Superior temporal gyrus (tissue), 1 donor: Measurements from ENCODE around the gene AFDN.
A peak's percentile ranks its signal among the peaks of the same experiment; 100 is the strongest.
"Not testable (repeated sequence)": the region's sequence is repeated elsewhere in the genome, so short reads cannot be mapped to it uniquely, and the experiment has no call there.

Source experiments
- DNase-seq: peaks from one replicate; pipeline ENCODE4 v3.0.0-alpha.2; 2016; ENCODE audit errors: extremely low spot score

AFDN gene

GRCh38 chr6:168000198-168001028 lies 173.7 kb downstream of the AFDN start:
- no peak for DNase-seq

GRCh38 chr6:168001029-168001332 lies 174.3 kb downstream of the AFDN start:
- no peak for DNase-seq

DNA sequence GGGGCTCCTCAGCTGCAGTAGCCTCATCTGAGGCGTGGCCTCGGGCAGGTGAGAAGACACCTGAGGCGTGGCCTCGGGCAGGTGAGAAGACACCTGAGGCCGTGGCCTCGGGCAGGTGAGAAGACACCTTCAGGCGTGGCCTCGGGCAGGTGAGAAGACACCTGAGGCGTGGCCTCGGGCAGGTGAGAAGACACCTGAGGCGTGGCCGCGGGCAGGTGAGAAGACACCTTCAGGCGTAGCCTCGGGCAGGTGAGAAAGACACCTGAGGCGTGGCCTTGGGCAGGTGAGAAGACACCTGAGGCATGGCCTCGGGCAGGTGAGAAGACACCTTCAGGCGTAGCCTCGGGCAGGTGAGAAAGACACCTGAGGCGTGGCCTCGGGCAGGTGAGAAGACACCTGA lies 174.8 kb downstream of the AFDN start:
- DNase-seq: not testable (repeated sequence)

DNA sequence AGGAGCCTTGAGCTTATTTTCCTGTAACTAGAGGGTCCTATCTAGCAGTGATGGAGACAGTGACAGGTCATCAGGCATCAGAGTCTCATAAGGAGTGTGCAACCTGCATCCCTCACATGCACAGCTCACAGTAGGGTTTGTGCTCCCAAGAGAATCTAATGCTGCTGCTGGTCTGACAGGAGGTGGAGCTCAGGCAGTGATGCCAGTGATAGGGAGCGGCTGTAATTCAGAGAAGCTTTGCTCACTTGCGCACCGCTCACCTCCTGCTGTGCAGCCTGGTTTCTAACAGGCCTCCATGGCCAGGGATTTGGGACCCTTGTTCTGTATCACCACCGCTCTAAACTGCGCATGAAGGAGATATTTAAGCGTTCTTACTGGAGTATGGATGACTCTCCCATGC lies 176.1 kb downstream of the AFDN start:
- DNase-seq: no peak

- no peak for DNase-seq
Measured at GRCh38 chr6:168004023-168004422, 177.3 kb downstream of the AFDN start.

DNA sequence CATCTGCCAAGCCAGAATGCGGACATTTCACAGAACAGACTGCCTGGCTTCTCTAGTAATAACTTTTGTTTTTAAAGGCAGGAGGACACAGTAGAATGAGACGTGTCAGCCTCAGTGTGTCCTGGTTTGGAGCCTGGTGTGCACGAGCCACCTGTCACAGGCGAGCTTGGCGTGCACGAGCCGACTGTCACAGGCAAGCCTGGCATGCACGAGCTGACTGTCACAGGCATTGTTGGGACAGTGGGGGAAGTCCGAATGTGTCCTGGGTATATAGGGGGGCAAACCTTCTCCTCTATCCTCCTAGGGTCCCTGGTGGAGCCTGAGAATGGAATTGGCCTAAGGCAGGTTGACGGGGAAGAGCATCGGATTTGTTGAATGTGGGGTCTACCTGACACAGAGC lies 178.2 kb downstream of the AFDN start:
- no peak for DNase-seq

GRCh38 chr6:168005796-168006195 lies 179.1 kb downstream of the AFDN start:
- no peak for DNase-seq

DNA sequence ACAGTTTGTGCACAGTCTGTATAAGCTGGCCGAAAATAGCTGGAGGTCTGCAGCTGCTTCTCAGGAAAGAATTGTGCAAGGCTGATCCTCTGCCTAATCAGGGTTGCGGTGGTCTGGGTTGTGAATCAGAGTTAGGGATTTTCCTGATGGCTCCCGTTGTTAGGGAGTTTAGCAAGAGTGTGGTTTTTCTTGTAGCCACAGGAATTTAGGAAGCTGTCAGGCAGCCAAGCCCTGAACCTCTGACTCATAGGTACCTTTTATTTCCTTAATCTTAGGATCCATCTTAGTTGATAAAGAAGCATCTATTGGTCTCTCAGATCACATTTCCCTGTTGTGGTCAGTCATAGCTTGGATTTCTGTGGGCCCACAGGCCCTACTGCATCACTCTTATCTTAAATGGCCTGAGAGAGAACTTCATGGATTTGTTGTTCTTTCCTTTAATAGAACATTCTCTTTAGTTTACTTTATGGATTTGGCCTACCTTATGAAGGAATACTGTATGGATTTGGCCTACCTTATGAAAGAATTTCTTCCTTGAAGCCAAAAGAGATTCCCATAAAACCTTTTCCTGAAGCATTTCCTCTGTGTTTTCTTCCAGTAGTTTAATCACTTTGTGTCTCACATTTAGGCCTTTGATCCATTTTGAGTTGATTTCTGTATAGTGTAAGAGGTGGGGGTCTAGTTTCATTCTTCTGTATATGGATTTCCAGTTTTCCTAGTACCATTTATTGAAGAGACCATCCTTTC lies 181.1 kb downstream of the AFDN start:
- no peak for DNase-seq

GRCh38 chr6:168009331-168009730 lies 182.6 kb downstream of the AFDN start:
- no peak for DNase-seq

GRCh38 chr6:168011291-168011690 lies 184.6 kb downstream of the AFDN start:
- DNase-seq: no peak

- DNase-seq: no peak
Measured at GRCh38 chr6:168012431-168013249, 185.9 kb downstream of the AFDN start.

DNA sequence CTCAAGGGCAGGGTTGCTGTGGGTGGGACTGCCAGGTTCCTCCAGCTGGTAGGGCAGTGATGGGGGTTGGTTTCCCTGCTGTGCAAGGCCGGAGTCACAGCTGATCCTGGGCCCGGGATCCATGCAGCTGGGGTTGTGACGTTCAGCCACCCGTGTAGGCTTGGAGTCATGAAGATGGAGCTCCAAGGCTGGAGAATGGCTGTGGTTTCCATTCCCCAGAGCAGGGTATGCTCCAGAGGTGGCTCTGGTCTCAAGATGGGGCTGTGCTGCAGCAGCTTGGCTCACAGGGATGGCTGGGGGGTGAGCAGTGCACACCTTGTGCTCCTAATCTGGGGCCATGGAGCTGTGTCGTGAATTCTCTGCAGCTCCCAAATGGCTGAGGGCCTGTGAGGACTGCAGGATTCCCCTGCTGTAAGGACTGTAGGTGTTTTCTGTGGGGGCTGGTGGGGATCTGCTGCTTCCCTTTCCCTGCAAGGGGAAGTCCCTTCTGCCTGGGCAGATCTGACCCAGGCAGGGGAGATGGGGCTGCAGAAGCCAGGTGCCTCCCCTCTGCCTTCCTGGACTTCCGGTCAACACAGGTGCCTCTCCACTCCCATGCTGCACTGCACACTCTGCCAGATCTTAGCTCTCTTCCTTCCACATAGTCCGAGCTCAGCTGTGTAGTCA lies 186.7 kb downstream of the AFDN start:
- no peak for DNase-seq

- DNase-seq: no peak
Measured at GRCh38 chr6:168014428-168014827, 187.7 kb downstream of the AFDN start.

DNA sequence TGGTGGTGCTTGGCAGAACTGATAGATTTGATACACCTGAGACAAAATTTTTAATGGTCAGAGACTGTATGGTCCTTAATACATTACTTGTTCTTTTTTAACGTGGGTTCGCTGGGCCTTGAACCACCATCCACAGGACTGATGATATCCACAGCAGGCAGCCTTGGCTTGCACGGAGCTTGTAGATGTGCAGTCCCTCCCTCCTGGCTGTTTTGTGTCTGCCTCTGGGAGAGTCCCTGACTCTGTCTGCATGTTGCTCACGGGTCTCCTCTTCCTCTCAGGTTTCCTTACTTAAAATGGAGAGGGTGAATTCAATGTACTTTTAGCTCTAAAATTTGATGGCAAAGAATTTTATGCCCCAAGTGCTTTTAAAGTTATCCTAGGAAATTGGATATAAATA lies 188.3 kb downstream of the AFDN start:
- no peak for DNase-seq

GRCh38 chr6:168015482-168016175 lies 188.9 kb downstream of the AFDN start:
- no peak for DNase-seq

DNA sequence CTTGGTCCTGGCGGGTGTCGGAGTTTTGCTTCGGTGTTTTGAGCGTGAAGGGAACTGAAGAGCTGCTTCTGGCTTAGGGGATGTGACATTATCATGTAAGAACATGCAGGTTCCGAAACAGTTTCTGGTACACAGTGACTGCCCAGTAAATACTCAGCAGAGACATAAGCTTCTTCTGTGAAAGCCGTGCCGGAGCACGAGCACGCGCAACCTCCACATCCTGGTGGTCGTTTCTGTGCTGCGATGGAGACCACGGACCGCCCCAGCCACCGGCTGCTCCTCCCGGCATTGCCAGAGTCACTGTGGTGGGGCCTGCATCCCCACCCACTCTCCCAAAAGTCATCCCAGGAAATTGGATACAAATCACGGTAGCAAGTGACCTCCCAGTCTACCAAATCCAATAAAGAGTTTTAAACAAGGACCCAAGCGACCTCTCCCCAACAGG lies 189.5 kb downstream of the AFDN start:
- DNase-seq: no peak

DNA sequence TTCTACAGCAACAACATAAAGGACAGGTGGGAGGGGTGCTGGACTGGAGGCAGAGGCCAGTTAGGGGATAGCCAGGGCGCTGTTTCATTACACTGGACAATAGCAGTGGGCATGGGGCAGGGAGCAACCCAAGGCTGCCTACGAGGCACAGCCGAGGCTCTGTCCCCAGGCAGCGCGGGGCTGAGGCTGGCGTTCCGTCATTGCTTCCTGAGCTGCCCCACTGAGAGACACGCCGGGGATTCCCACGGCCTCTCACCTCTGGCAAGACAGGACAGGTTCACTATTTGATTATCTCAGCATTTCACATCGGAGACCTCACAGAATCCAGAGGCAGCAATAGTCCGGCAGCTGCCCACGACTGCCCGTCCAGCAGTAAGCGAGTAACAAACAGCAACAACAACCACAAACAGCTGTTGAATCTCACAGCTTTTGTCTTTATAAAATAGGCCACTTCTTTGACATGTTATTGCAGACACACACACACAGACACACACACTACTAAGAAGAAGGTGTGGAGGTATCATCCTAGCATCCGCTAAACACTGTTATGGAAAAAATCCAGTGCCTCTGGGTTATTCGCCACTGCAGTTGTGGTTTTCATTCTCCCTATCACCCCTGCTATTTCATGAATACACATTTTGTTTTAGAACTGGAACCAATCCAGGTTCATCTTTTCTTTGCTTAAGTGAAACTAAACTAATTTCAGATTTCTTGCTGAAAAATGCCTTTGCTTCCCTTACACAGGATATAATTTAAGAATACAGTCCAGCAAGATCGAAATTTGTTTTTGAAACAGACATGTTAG lies 190.2 kb downstream of the AFDN start:
- peak; percentile 40 for DNase-seq

DNA sequence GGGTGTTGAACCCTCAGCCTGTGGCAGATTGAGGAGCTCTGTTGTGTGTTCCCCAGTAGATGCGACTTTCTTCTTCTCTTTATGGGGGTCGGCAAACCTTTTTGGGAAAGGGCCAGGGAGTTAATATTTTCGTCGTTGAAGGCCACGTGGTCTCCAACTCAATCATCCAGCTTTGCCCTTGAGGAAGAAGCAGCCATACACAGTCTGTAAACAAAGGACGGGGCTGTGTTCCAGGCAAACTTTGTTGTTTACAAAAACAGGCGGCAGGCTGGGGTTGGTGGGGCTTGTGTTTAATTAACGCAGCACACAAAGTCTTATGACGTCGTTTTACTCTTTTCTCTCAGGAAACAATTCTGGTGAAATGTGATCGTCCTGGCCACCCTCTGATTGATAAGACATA lies 190.9 kb downstream of the AFDN start:
- no peak for DNase-seq

GRCh38 chr6:168018664-168019063 lies 192.0 kb downstream of the AFDN start:
- no peak for DNase-seq

- DNase-seq: no peak
Measured at GRCh38 chr6:168020242-168020641, 193.5 kb downstream of the AFDN start.
